Kidney epithelial cell (primary cell): ENCODE results near the gene SNX8. TPM values are rescaled to one million over a fixed set of nuclear protein-coding genes. Genes with fewer than 3 reads are reported as not detected.

Experiments
- DNase-seq: peaks from one replicate; pipeline ENCODE4 v3.0.0-alpha.2; 2010; ENCODE audit warnings: low read depth
- H3K27me3 ChIP-seq: 2 replicates; pipeline ENCODE4 v1.6.0; 2011; ENCODE audit warnings: low read length; ENCODE audit not compliant: control insufficient read depth, insufficient read depth
- H3K36me3 ChIP-seq: 2 replicates; pipeline ENCODE4 v1.5.1; 2011; ENCODE audit warnings: low read length; ENCODE audit not compliant: control insufficient read depth, insufficient read depth
- H3K4me3 ChIP-seq: 2 replicates; pipeline ENCODE4 v1.5.1; 2011; ENCODE audit warnings: low read depth, mild to moderate bottlenecking, control low read depth, low read length
- CTCF ChIP-seq: IDR thresholded peaks from 2 replicates; pipeline ENCODE4 v1.5.1; 2011; ENCODE audit warnings: mild to moderate bottlenecking, moderate library complexity, low read length, control low read depth, inconsistent platforms; ENCODE audit not compliant: insufficient read depth, poor library complexity, severe bottlenecking
- total RNA-seq: library from RNA; depleted of rRNA; stranded (reverse); fragments of >200 nt; gene quantifications from 2 replicates; pipeline ENCODE4 v1.2.3, GENCODE V29; 2015

Gene SNX8
- total RNA-seq, 1 donor from 2014 or later = 47.7 TPM

- H3K27me3 ChIP-seq = no peaks in the 10 kb centered on the region
- no peak for DNase-seq
- peaks cover 3% of the 10 kb centered on the region for H3K36me3 ChIP-seq
- TF ChIP-seq CTCF = no peak
- H3K4me3 ChIP-seq = no peak overlapping the region
These were observed 43.3 kb upstream of the SNX8 start for GRCh38 chr7:2357571-2357970.

- H3K4me3 ChIP-seq = no peak overlapping the region
These were observed 42.9 kb upstream of the SNX8 start for GRCh38 chr7:2357165-2357564.

GRCh38 chr7:2355705-2356008 is 41.4 kb upstream of the SNX8 start:
- DNase-seq = no peak
- H3K27me3 ChIP-seq = no peaks in the 10 kb centered on the region
- no peak for TF ChIP-seq CTCF
- peak overlapping the region; percentile 96 for H3K4me3 ChIP-seq
- H3K36me3 ChIP-seq = peaks cover 2% of the 10 kb centered on the region

More at GRCh38 chr7:2357165-2357564, 42.9 kb upstream of the SNX8 start:
- no peak for DNase-seq
- H3K36me3 ChIP-seq = peaks cover 2% of the 10 kb centered on the region
- no peaks in the 10 kb centered on the region for H3K27me3 ChIP-seq
- TF ChIP-seq CTCF = no peak

- peak overlapping the region; percentile 96 for H3K4me3 ChIP-seq
- DNase-seq = no peak
- no peak for TF ChIP-seq CTCF
- H3K27me3 ChIP-seq = no peaks in the 10 kb centered on the region
- H3K36me3 ChIP-seq = peaks cover 2% of the 10 kb centered on the region
These were observed 40.9 kb upstream of the SNX8 start for GRCh38 chr7:2354939-2355704.

GRCh38 chr7:2354186-2354938 is 40.1 kb upstream of the SNX8 start, which contains the start of gene EIF3B:
Gene EIF3B (plus strand): TSS chr7:2354827. CDS start chr7:2354922, 95 bp downstream.
- no peak for TF ChIP-seq CTCF
- Histone ChIP-seq H3K36me3 (peaks cover 2% of the 10 kb centered on the region), H3K4me3 (peak within 1 kb of the TSS; percentile 96), H3K27me3 (no peaks in the 10 kb centered on the region)
- DNase-seq = peak; percentile 37

- peak; percentile 35 for DNase-seq
- H3K4me3 ChIP-seq = peak overlapping the region; percentile 96
- no peak for TF ChIP-seq CTCF
- H3K27me3 ChIP-seq = no peaks in the 10 kb centered on the region
- H3K36me3 ChIP-seq = peaks cover 2% of the 10 kb centered on the region
These were observed 39.6 kb upstream of the SNX8 start for GRCh38 chr7:2353936-2354185.
